BLaER1 treated with 17β-estradiol and CSF1 and Interleukin-3, amounts not matched to agents 10 nM and 100 nM (cell line): Measurements from ENCODE around the gene ZEB1.
"Not testable (repeated sequence)": the region's sequence is repeated elsewhere in the genome, so short reads cannot be mapped to it uniquely, and the experiment has no call there.

Experiments
- H3K27ac ChIP-seq, 11 experiments: shearing (Covaris generic); formaldehyde crosslinking; 2 replicates each; pipeline ENCODE4 v1.8.1; 2022
- H3K27me3 ChIP-seq, 11 experiments: shearing (Covaris generic); formaldehyde crosslinking; 2 replicates each; pipeline ENCODE4 v1.8.1; 2022
- H3K36me3 ChIP-seq, 11 experiments: shearing (Covaris generic); formaldehyde crosslinking; 2 replicates each; pipeline ENCODE4 v1.8.1; 2022
- H3K4me1 ChIP-seq, 10 experiments: shearing (Covaris generic); formaldehyde crosslinking; 2 replicates each; pipeline ENCODE4 v1.8.1; 2022
- H3K4me2 ChIP-seq, 11 experiments: shearing (Covaris generic); formaldehyde crosslinking; 2 replicates each; pipeline ENCODE4 v1.8.1; 2022
- H3K4me3 ChIP-seq, 10 experiments: shearing (Covaris generic); formaldehyde crosslinking; 2 replicates each; pipeline ENCODE4 v1.8.1; 2022
- H3K9ac ChIP-seq, 11 experiments: shearing (Covaris generic); formaldehyde crosslinking; 2 replicates each; pipeline ENCODE4 v1.8.1; 2022
- H3K9me3 ChIP-seq, 11 experiments: shearing (Covaris generic); formaldehyde crosslinking; replicated peaks in 1 of 11; 2 replicates each; pipeline ENCODE4 v1.8.1; 2022
- H4K20me1 ChIP-seq, 11 experiments: shearing (Covaris generic); formaldehyde crosslinking; 2 replicates each; pipeline ENCODE4 v1.8.1; 2022
- Cebpa-rat ChIP-seq, 11 experiments: shearing (Covaris generic); IDR thresholded peaks; 2 replicates each; pipeline ENCODE4 v1.8.1; 2022

The ZEB1 gene

GRCh38 chr10:31399171-31399570, 80.2 kb downstream of the ZEB1 start:
- TF ChIP-seq Cebpa-rat (IDR thresholded peaks at IDR 0.05): no peak
- Histone ChIP-seq H3K27me3 (no peaks in the 10 kb centered on the region), H3K9ac (no peak overlapping the region), H3K4me3 (no peak overlapping the region), H4K20me1 (no peaks in the 10 kb centered on the region), H3K4me2 (no peak overlapping the region), H3K36me3 (no peaks in the 10 kb centered on the region), H3K4me1 (no peaks in the 10 kb centered on the region), H3K9me3 (no peaks in the 10 kb centered on the region), H3K27ac (no peak overlapping the region)

DNA sequence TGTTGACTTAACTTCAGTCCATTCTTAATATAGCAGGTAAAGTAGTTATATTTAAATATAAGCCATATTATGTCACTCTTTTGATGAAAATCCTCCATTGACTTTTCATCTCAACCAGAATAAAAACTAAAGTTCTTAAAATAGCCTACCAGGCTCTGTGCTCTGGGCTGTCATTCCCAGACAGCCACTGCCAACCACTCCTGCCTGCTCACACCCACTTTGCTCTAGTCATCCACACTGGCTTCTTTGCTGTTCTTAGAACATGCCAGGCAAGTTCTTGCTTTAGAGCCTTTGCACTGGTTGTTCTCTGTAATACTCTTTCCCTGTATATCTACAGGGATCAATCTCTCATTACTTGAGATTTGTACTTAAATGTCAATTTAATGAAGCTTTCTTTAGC, 80.6 kb downstream of the ZEB1 start:
- Histone ChIP-seq H3K27ac (no peak overlapping the region), H3K4me2 (no peak overlapping the region), H3K36me3 (no peaks in the 10 kb centered on the region), H3K27me3 (no peaks in the 10 kb centered on the region), H3K9ac (no peak overlapping the region), H3K4me1 (no peaks in the 10 kb centered on the region), H4K20me1 (no peaks in the 10 kb centered on the region), H3K9me3 (no peaks in the 10 kb centered on the region), H3K4me3 (no peak overlapping the region)
- TF ChIP-seq Cebpa-rat (IDR thresholded peaks at IDR 0.05): no peak

GRCh38 chr10:31401287-31401686, 82.3 kb downstream of the ZEB1 start:
- Histone ChIP-seq H4K20me1 (no peaks in the 10 kb centered on the region), H3K9me3 (no peaks in the 10 kb centered on the region), H3K4me3 (no peak overlapping the region), H3K36me3 (no peaks in the 10 kb centered on the region), H3K4me1 (no peaks in the 10 kb centered on the region), H3K27ac (no peak overlapping the region), H3K9ac (no peak overlapping the region), H3K27me3 (no peaks in the 10 kb centered on the region), H3K4me2 (no peak overlapping the region)
- TF ChIP-seq Cebpa-rat (IDR thresholded peaks at IDR 0.05): no peak

GRCh38 chr10:31404640-31405039, 85.6 kb downstream of the ZEB1 start:
- TF ChIP-seq Cebpa-rat (IDR thresholded peaks at IDR 0.05): no peak
- Histone ChIP-seq H3K27ac (no peak overlapping the region), H3K4me3 (no peak overlapping the region), H3K36me3 (no peaks in the 10 kb centered on the region), H3K4me2 (no peak overlapping the region), H3K9me3 (peaks cover 0 to 7% (median 4%) of the 10 kb centered on the region in 11 experiments; a peak in 7 of 22 replicates), H4K20me1 (no peaks in the 10 kb centered on the region), H3K4me1 (no peaks in the 10 kb centered on the region), H3K9ac (no peak overlapping the region), H3K27me3 (no peaks in the 10 kb centered on the region)

DNA sequence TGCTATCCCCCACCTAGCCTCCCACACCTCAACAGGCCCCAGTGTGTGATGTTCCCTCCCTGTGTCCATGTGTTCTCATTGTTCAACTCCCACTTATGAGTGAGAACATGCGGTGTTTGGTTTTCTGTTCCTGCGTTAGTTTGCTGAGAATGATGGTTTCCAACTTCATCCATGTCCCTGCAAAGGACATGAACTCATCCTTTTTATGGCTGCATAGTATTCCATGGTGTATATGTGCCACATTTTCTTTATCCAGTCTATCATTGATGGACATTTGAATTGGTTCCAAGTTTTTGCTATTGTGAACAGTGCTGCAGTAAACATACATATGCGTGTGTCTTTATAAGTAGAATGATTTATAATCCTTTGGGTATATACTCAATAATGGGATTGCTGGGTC, 86.8 kb downstream of the ZEB1 start:
- not testable (repeated sequence) for H3K4me1 ChIP-seq, H3K9ac ChIP-seq, H4K20me1 ChIP-seq, H3K4me2 ChIP-seq, H3K27ac ChIP-seq, H3K36me3 ChIP-seq, H3K4me3 ChIP-seq, H3K9me3 ChIP-seq, H3K27me3 ChIP-seq

- not testable (repeated sequence) for H3K9ac ChIP-seq, H3K36me3 ChIP-seq, H3K4me1 ChIP-seq, H3K4me3 ChIP-seq, H3K27ac ChIP-seq, H3K4me2 ChIP-seq, H3K27me3 ChIP-seq, H3K9me3 ChIP-seq, H4K20me1 ChIP-seq
These were observed 93.4 kb downstream of the ZEB1 start for GRCh38 chr10:31412397-31412796.

GRCh38 chr10:31413325-31413724, 94.3 kb downstream of the ZEB1 start:
- TF ChIP-seq Cebpa-rat (IDR thresholded peaks at IDR 0.05): no peak
- Histone ChIP-seq H3K4me1 (no peaks in the 10 kb centered on the region), H4K20me1 (no peaks in the 10 kb centered on the region), H3K9me3 (peaks cover 0 to 7% (median 4%) of the 10 kb centered on the region in 11 experiments; a peak in 7 of 22 replicates), H3K9ac (no peak overlapping the region), H3K4me2 (no peak overlapping the region), H3K36me3 (no peaks in the 10 kb centered on the region), H3K27ac (no peak overlapping the region), H3K27me3 (no peaks in the 10 kb centered on the region), H3K4me3 (no peak overlapping the region)

- no peak overlapping the region for H3K27ac ChIP-seq
- no peaks in the 10 kb centered on the region for H3K27me3 ChIP-seq
- no peak overlapping the region for H3K9ac ChIP-seq
- TF ChIP-seq Cebpa-rat (IDR thresholded peaks at IDR 0.05): no peak
- H3K4me1 ChIP-seq: no peaks in the 10 kb centered on the region
- no peaks in the 10 kb centered on the region for H4K20me1 ChIP-seq
- H3K4me3 ChIP-seq: no peak overlapping the region
- H3K4me2 ChIP-seq: no peak overlapping the region
- no peaks in the 10 kb centered on the region for H3K36me3 ChIP-seq
- no peaks in the 10 kb centered on the region for H3K9me3 ChIP-seq
These were observed 99.5 kb downstream of the ZEB1 start for GRCh38 chr10:31418481-31418880.

DNA sequence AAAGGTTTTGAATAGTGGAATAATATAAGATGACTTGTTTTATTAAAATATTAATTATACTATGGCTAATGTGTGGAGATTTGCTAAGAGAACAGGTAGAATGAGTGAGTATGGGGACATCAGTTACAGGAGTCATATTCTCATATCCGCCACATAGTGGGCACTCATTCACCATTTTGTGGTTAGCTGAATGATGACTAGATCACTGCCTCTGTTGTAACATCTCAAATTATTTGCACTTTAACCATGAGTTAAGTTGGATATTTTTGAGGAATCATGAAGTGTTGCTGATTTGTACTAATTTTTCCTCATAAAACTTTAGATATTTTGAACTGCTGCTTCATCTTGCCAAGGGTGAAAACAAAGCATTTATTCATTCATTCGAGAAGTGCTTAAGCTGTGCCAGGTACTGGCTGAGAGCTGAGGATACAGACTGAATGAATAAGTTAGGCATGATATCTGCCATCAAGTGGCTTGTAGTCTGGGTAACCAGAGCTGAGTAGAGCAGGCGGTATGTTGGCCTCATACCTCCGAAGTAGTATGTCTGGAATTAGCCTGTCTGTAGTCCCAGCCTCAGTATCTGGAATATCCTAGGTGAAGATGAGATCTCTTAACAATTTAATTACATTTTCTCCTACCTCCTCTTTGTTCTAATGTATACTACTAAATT, 100.5 kb downstream of the ZEB1 start:
- no peaks in the 10 kb centered on the region for H3K36me3 ChIP-seq
- no peak overlapping the region for H3K27ac ChIP-seq
- no peak for TF ChIP-seq Cebpa-rat (IDR thresholded peaks at IDR 0.05)
- no peaks in the 10 kb centered on the region for H3K27me3 ChIP-seq
- no peak overlapping the region for H3K4me2 ChIP-seq
- no peak overlapping the region for H3K9ac ChIP-seq
- H4K20me1 ChIP-seq: no peaks in the 10 kb centered on the region
- H3K4me3 ChIP-seq: no peak overlapping the region
- H3K9me3 ChIP-seq: no peaks in the 10 kb centered on the region
- H3K4me1 ChIP-seq: no peaks in the 10 kb centered on the region

DNA sequence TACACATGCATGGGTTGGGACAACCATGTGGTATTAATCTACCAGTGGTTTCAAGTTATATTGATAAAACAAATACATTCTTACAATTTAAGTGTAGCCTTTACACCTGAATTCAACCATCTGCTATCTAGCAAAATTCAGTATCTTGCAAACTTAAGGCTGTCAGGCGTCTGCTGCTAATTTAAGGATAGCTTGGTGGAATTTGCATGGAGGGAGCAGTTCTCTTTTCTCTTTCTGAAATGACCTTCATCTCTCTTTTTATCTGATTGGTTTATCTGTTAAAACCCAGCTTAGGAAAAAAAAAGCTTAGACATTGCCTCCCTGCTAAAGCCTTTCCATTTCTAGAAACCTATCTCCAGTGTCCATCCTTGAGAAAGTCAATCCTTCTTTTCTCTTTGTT, 102.3 kb downstream of the ZEB1 start:
- H3K4me1 ChIP-seq: peaks cover 1 to 7% (median 6%) of the 10 kb centered on the region in 10 experiments; a peak in 18 of 20 replicates
- H4K20me1 ChIP-seq: no peaks in the 10 kb centered on the region
- no peak overlapping the region for H3K9ac ChIP-seq
- no peaks in the 10 kb centered on the region for H3K27me3 ChIP-seq
- H3K36me3 ChIP-seq: no peaks in the 10 kb centered on the region
- no peak overlapping the region for H3K4me3 ChIP-seq
- H3K27ac ChIP-seq: no peak overlapping the region
- no peak overlapping the region for H3K4me2 ChIP-seq
- no peak for TF ChIP-seq Cebpa-rat (IDR thresholded peaks at IDR 0.05)
- no peaks in the 10 kb centered on the region for H3K9me3 ChIP-seq
